Kidney epithelial cell (primary cell): Measurements from ENCODE around the gene JMJD1C. TPM values are rescaled to one million over a fixed set of nuclear protein-coding genes. Genes with fewer than 3 reads are reported as not detected.

Source experiments
- DNase-seq: peaks from one replicate; pipeline ENCODE4 v3.0.0-alpha.2; 2010; ENCODE audit warnings: low read depth
- H3K27me3 ChIP-seq: 2 replicates; pipeline ENCODE4 v1.6.0; 2011; ENCODE audit warnings: low read length; ENCODE audit not compliant: control insufficient read depth, insufficient read depth
- H3K36me3 ChIP-seq: 2 replicates; pipeline ENCODE4 v1.5.1; 2011; ENCODE audit warnings: low read length; ENCODE audit not compliant: control insufficient read depth, insufficient read depth
- H3K4me3 ChIP-seq: 2 replicates; pipeline ENCODE4 v1.5.1; 2011; ENCODE audit warnings: low read depth, mild to moderate bottlenecking, control low read depth, low read length
- total RNA-seq: library from RNA; depleted of rRNA; stranded (reverse); fragments of >200 nt; gene quantifications from 2 replicates; pipeline ENCODE4 v1.2.3, GENCODE V29; 2015
- TF ChIP-seq, protein P1 (sequence below): IDR thresholded peaks from 2 replicates; pipeline ENCODE4 v1.5.1; 2011; ENCODE audit warnings: mild to moderate bottlenecking, moderate library complexity, low read length, control low read depth, inconsistent platforms; ENCODE audit not compliant: insufficient read depth, poor library complexity, severe bottlenecking

JMJD1C gene
- total RNA-seq, 1 donor from 2014 or later = 90.3 TPM

DNA sequence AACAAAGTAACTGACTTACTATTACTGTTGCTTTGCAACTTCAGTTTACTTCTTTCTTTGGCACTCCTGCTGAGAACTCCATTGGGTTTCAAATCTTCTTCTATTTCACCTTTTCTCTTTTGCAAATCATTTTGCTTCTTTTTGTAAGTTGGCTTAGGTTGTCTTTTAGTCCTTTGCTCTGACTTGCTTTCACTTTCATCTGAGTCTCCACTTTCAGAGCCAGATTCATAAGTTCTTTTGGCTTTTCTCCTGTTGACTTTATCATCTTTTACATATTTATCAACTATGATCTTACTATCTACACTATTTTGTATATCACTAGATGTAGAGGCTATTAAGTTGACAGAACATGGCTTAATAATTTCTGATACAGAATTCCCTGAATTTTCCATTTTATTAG, 259.2 kb downstream of the JMJD1C start:
- DNase-seq = no peak
- Histone ChIP-seq H3K27me3 (no peaks in the 10 kb centered on the region), H3K4me3 (no peak overlapping the region), H3K36me3 (peaks cover 3% of the 10 kb centered on the region)
- TF ChIP-seq, protein P1, sequence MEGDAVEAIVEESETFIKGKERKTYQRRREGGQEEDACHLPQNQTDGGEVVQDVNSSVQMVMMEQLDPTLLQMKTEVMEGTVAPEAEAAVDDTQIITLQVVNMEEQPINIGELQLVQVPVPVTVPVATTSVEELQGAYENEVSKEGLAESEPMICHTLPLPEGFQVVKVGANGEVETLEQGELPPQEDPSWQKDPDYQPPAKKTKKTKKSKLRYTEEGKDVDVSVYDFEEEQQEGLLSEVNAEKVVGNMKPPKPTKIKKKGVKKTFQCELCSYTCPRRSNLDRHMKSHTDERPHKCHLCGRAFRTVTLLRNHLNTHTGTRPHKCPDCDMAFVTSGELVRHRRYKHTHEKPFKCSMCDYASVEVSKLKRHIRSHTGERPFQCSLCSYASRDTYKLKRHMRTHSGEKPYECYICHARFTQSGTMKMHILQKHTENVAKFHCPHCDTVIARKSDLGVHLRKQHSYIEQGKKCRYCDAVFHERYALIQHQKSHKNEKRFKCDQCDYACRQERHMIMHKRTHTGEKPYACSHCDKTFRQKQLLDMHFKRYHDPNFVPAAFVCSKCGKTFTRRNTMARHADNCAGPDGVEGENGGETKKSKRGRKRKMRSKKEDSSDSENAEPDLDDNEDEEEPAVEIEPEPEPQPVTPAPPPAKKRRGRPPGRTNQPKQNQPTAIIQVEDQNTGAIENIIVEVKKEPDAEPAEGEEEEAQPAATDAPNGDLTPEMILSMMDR = no peak

DNA sequence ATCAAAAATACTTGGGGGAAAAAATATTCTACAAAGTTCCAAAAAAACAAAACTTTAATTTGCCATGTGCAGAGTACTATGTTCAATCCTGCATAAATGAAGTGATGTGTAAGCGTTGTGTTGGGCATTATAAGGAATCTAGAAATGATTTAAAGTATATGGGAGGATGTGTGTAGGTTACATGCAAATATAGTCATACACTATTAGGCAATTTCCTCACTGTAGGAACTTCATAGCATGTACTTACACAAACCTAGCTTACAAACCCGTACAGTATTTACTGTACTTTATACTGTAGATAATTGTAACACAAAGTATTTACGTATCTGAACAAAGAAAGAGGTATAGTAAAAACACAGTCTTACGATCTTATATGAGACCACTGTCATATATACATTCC, 260.4 kb downstream of the JMJD1C start:
- no peaks in the 10 kb centered on the region for H3K27me3 ChIP-seq
- peaks cover 3% of the 10 kb centered on the region for H3K36me3 ChIP-seq
- H3K4me3 ChIP-seq = no peak overlapping the region
- no peak for DNase-seq
- TF ChIP-seq, protein P1 = no peak

DNA sequence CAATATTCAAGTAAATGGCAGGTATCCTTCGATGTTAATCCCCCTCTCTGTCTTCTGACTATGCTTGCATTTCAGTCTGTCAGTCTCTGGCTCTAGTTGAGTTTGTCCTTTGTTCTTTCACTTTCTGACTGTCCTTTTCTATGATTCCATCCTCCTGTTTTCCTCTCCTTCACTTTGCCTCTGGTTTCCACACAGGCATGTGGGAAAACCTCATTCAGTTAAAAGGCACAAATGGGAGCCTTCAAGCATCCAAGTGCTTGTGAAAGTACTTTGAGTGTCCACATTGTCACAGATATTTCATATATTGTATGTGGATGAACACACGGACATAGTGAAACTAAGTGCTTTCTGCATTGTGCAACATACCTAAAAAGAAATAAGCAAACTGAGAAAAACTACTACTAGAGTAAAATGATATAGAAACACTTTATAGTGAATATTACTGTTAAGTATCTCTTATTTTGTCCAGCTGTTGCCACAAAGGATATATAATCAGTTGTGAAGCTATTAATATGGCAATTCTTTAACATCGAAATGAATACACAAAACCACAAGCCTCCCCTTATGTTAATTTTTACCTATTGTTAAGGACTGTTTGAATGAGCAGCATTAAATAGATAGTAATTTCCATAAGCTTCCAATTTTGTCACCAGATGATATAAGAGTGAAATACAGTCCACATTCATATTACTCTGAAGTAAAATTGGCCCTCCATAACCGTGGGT, 260.9 kb downstream of the JMJD1C start:
- Histone ChIP-seq H3K27me3 (no peaks in the 10 kb centered on the region), H3K4me3 (no peak overlapping the region), H3K36me3 (peaks cover 3% of the 10 kb centered on the region)
- TF ChIP-seq, protein P1 = no peak
- no peak for DNase-seq

DNA sequence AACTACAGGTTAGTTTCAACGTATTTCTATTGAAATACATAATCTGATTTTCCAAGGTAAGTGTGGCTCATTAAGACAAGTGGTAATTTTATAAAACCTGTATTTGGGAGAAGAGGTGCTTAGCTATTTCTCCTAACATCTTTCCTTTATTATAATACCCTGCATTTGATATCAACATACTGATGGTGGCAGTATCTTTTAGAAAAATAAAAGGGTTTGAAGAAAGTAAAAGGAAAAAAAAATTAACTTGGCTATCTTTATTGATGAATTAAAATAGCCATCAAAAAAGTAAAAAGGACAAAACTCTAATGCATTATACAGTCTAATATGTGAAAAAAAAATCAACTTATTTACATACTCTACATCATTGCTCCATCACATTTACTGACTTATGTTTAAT, 264.7 kb downstream of the JMJD1C start:
- H3K36me3 ChIP-seq = no peaks in the 10 kb centered on the region
- H3K4me3 ChIP-seq = no peak overlapping the region
- no peaks in the 10 kb centered on the region for H3K27me3 ChIP-seq
- DNase-seq = no peak
- TF ChIP-seq, protein P1 = no peak

DNA sequence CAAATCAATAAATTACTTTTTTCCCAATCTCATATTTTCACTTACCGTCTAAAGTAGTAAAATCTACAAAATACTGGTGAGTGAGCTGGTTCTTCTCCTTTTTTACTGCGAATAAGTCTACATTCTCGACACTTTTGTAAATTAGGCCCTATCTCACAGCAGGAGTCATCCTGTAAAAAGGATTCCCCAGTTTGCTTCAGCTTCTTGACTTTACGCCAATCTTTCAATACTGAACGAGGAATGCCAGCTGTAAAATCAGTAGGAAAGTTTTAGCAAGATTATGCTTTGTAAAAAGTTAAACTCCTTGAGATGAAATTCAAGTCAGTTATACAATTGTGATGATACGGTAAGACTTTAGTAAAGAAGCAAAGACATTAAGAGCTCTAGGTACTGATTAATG, 265.3 kb downstream of the JMJD1C start:
- Histone ChIP-seq H3K36me3 (no peaks in the 10 kb centered on the region), H3K4me3 (no peak overlapping the region), H3K27me3 (no peaks in the 10 kb centered on the region)
- TF ChIP-seq, protein P1 = no peak
- no peak for DNase-seq

DNA sequence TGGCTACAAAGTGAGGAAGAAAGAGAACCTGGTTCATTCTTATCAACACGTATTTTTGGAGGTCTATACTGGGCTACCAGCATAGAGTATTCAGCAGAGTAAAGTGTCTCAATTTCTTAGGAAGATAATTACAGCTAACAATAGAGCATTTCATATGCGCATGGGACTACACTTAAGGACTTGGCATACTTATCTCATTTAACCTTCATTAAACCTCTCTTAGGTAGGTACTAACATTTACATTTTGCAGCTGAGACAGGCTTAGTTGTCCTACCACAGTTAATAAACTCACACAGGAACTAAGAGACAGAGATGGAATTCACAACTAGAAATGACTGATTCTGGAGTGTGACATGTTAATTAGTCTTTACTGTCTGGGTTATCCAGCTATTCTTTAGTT, 266.1 kb downstream of the JMJD1C start:
- DNase-seq = no peak
- Histone ChIP-seq H3K27me3 (no peaks in the 10 kb centered on the region), H3K4me3 (no peak overlapping the region), H3K36me3 (no peaks in the 10 kb centered on the region)
- TF ChIP-seq, protein P1 = no peak
